Activated CD4-positive, alpha-beta T cell treated with anti-CD3 and anti-CD28 coated beads, Interleukin-2, amount 50 U/mL, for 48 hours (primary cell): ENCODE data around the gene LPIN1.

Experiments used
- DNase-seq, 2 experiments: peaks; one replicate each; pipeline ENCODE4 v3.0.0-alpha.2; 2020

The LPIN1 gene

DNA sequence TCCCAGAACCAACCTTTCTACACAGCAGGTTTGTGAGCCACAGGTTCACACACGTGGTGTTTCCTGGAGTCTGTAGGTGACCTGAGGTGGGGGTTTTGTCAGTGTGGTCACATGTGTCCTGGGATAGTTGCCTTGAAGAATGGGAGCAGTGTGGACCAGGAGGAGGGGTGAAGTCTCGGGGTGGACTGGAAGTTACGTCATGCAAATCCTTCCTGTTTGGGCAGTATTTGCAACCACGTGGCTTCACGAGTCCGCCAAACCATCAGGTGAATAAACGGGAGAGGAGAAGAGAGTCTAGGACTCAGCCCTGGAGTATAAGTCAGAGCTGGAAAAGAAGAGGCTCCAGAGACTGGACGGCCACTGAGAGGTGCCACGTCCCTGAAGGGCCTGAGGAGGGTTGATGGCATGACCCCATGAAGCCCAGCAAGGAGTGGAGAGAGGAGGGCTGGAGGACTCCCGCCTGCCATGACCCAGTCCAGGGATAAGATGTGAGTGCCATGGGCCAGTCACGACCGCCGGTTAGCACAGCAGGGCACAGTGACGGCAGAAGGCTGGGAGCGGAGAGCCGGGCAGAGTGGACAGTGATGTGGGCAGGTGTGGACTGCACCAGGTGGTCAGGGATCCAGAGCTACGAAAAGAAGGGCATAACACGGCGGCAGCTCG, 16.5 kb downstream of the LPIN1 start:
- DNase-seq, result no peak

DNA sequence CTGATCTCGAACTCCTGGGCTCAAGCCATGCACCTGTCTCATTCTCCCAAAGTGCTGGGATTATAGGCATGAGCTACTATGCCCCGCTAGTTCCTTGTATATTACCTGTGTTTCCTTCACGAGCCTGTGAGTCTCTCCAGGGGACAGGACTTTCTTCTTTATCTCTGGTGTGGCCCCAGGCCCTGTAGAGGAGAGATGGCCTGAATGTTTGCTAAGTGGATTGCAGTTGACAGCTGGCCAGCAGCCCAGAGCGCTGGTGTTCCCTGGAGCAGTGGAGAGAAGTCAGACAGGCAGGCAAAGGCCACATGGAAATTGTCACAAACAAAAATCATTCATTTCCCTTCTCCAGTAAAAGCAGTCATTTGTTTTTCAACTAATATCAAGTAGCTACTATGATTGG, 17.9 kb downstream of the LPIN1 start:
- no peak for DNase-seq

GRCh38 chr2:11764920-11765319, 18.5 kb downstream of the LPIN1 start:
- no peak for DNase-seq

DNA sequence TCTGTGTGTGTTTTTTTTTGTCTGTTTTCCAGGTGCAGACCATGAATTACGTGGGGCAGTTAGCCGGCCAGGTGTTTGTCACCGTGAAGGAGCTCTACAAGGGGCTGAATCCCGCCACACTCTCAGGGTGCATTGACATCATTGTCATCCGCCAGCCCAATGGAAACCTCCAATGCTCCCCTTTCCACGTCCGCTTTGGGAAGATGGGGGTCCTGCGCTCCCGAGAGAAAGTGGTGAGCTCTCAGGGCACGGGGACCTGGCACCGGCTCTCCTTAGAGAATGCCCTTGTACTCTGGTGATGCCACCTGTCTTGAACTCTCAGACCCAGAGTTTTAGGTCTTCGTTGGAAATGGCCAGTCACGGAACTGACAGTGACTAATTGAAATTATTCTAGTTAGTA, 19.1 kb downstream of the LPIN1 start:
- DNase-seq, result no peak

DNA sequence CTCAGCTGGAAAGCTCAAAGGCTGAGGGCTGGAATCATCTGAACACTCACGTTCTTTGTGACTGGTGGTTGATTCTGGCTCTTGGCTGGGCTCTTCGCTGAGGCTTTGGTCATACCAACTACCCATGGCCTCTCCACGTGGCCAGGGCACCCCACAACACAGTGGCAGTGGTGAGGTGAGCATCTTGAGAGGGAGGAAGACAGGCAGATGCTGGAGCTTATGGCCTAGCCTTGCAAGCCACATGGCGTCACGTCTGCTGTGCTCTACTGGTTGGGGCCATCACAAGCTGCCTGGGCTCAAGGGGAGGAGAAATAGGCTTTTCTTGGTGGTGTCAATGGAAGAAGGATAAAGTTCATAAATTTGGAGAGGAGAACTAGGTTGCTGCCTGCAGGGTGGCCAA, 19.6 kb downstream of the LPIN1 start:
- DNase-seq, result no peak

GRCh38 chr2:11767779-11768178, 21.3 kb downstream of the LPIN1 start:
- no peak for DNase-seq

- no peak for DNase-seq
Measured at GRCh38 chr2:11768946-11769345, 22.5 kb downstream of the LPIN1 start.

GRCh38 chr2:11769516-11769915, 23.1 kb downstream of the LPIN1 start:
- DNase-seq, result no peak

- DNase-seq, result no peak
Measured at GRCh38 chr2:11770531-11771188, 24.2 kb downstream of the LPIN1 start.

DNA sequence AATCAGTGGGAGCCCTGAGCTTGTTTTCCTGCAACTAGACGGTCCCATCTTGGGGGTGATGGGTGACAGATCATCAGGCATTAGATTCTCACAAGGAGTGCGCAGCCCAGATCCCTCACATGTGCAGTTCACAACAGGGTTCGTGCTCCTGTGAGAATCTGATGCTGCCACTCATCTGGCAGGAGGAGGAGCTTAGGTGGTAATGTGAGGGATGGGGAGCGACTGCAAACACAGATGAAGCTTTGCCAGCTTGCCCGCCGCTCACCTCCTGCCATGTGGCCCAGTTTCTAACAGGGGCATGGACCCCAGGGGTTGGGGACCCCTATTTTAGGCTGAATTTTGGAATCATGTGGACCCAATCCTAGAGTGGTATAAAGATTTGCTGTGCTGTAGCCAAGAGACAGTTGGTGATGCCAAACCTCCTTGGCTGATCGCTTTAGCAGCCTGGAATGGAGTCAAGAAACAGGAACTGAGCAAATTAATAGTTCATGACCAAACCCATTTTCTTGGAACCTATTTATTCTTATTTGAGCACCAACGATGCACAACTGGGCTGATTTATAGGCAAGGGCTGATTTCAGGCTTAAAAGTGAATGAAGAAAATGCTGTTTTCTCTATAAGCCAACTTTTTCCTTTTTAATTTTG, 25.7 kb downstream of the LPIN1 start:
- DNase-seq, result no peak

GRCh38 chr2:11773111-11773510, 26.7 kb downstream of the LPIN1 start:
- no peak for DNase-seq

DNA sequence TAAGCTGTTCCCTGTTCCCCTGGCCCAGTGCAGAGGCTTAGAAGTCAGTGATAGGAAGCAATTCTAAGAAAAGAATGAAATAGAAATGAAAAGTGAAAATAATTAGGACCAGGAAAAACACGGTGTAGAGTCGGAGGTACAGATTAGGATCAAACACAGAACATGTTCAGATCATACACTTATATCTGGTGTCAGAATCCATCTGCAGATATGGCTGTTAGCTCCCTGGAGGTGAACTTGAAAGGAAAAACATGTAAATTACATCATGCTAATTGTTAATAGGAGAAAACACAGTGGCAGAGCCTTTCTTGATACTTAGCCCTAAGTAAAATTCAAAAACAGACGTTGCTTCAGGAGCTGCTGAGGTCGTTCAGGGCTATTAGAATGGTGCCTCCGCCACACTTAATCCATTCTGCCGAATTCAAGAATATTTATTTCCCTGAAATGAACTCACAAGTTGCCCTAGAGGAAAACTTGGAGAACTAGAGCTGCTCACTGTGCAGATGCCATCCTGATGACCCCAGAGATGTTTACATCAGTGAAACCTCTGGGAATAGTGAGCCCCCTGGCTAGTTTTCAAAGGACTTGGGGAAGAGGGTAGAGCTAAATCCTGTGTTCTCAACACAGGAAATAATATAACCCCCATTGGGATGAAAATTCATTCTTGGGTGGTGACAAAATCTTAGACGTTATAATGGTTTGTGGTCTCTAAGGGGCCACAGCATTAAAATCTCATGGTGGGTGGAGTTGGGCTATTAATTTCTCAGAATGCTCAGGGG, 27.5 kb downstream of the LPIN1 start:
- no peak for DNase-seq

- DNase-seq, result no peak
Measured at GRCh38 chr2:11774600-11774999, 28.2 kb downstream of the LPIN1 start.

- no peak for DNase-seq
Measured at GRCh38 chr2:11775384-11775783, 29.0 kb downstream of the LPIN1 start.

GRCh38 chr2:11777066-11777782, 30.8 kb downstream of the LPIN1 start:
- no peak for DNase-seq

DNA sequence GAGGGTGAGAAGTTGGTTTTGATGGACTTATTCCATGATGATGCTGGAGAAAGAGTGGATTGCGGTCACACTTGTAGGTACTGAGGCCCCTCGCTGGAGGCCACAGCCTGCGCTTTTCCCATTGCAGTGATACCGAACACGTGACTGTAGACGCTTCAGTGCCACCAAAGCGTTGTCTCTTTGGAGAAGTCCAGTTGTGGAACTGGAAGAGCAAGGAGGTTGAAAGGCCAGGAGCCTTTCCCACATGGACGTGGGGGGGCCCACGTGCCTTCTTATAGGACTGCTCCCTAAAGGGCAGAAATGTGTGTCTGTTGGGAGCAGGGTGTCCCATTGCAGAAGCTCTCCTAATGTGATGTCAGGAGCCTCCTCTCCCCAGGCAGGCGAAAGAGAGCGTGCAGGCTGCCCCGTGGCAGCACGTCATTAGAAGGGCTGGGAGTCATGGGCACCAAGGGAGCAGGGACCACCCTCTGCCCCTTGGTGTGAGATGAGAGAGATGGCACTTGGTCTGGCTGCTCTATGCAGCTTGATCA, 31.5 kb downstream of the LPIN1 start:
- no peak for DNase-seq

- DNase-seq, result no peak
Measured at GRCh38 chr2:11778416-11778815, 32.0 kb downstream of the LPIN1 start.

DNA sequence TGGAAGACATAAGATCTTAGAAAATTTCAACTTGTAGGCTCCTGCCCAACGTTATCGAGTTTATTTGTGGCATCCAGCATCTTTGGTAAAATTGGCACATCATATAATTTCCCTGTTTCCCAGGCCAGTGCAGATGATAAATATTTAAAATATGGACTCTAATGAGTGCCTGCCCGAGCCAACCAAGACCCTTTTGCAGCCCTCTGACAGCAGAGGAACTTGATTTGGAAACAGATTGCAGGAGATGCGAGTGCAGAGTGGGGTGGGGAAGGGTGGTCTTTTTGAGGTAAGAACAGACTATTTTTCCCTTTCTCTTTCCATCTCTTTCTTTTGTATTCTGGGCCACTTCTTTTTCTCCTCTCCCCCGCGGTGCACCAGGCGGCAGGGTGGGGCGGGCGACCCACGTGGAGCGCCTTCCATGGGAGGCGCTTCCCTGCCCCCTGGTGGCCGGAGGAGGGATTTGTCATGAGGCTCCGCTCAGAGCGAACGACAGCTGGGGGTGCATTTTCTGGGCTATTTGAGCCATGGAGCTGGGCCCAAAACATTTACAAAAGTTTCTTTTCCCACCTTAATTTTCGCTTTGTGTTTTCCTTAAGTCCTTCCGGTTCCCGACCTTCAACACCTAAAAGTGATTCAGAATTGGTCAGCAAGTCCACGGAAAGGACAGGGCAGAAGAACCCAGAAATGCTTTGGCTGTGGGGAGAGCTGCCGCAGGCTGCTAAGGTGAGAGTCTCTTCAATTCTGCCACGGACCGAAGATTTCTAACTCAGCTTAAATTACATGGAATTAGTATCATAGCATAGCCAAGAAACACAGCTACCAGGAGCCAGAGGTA, 32.7 kb downstream of the LPIN1 start:
- DNase-seq, result peak; percentile 91 to 92

- DNase-seq, result no peak
Measured at GRCh38 chr2:11781602-11782001, 35.2 kb downstream of the LPIN1 start.

DNA sequence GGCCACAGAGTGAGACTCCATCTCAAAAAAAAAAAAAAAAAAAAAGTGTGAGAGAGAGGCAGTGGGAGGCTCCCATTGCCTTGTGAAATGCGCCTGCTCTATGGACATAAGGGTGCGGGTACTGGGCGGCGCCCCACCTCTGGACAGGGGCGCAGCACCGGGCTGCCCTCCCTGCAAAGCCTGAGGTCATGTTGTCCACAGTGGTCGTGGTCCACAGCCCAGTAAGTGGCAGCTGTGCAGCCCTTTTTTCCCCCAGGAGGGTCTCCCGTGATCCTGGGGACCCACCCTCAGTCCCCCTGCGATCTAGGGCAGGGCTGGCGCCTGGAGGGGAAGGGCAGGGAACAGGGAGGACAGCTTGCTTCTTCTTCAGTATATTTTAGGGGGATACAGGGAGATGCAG, 37.8 kb downstream of the LPIN1 start:
- DNase-seq, result no peak

GRCh38 chr2:11784747-11785610, 38.5 kb downstream of the LPIN1 start:
- DNase-seq, result peak; percentile 45 to 50
